PC-9 (cell line): ENCODE data around the gene APOA4.

Source experiments
- CTCF ChIP-seq: fragments of 200-600 bp; sonication (generic); conservative IDR thresholded peaks from 2 replicates; pipeline ENCODE4 v1.6.1; 2017; ENCODE audit warnings: mixed run types, antibody characterized with exemption, mild to moderate bottlenecking, moderate library complexity
- EZH2 ChIP-seq: fragments of 200-600 bp; sonication (generic); IDR thresholded peaks from 2 replicates; pipeline ENCODE4 v1.8.0; 2017; ENCODE audit warnings: antibody characterized with exemption, low read depth

GRCh38 chr11:116793772-116794097 lies 29.4 kb downstream of the APOA4 start:
- TF ChIP-seq CTCF, result no peak
- TF ChIP-seq EZH2, result no peak
